B cell (primary cell): Measurements from ENCODE around the gene PEDS1. TPM values are rescaled to one million over a fixed set of nuclear protein-coding genes. Genes with fewer than 3 reads are reported as not detected.
"Not testable (repeated sequence)": the region's sequence is repeated elsewhere in the genome, so short reads cannot be mapped to it uniquely, and the experiment has no call there.

ENCODE experiments used
- ATAC-seq: fragments of 200-7000 bp; cut with Tn5 transposase; one replicate; pipeline ENCODE4 v1.10.0; 2021; ENCODE audit warnings: low read depth, mild to moderate bottlenecking, moderate number of reproducible peaks, moderate library complexity
- CTCF ChIA-PET: fragments of 350-600 bp; sonication (Branson Sonifier 250); formaldehyde crosslinking; loops from one replicate; lab custom pipeline; 2021; ENCODE audit warnings: antibody characterized with exemption, inconsistent platforms; lab: Charles Lee
- POLR2A ChIA-PET: fragments of 350-600 bp; sonication (Branson Sonifier 250); formaldehyde crosslinking; loops from one replicate; lab custom pipeline; 2021; ENCODE audit warnings: antibody characterized with exemption; lab: Charles Lee
- DNase-seq: peaks from one replicate; pipeline ENCODE4 v3.0.0; 2013
- H2AFZ ChIP-seq: 2 replicates; pipeline ENCODE4 v1.6.1; 2012; ENCODE audit warnings: mild to moderate bottlenecking, low read depth, low read length; ENCODE audit not compliant: insufficient read depth, poor library complexity, severe bottlenecking
- H3K27ac ChIP-seq, 2 donors: 1 replicate in 1 of 2; 2 replicates in 1 of 2; pipeline ENCODE4 v1.5.1; 2012 to 2013; ENCODE audit warnings: low read length in 2 of 2, mild to moderate bottlenecking in 2 of 2, moderate library complexity in 1 of 2
- H3K27me3 ChIP-seq, 4 experiments: fragments of 200-600 bp in 1 of 4; sonication (generic) in 1 of 4; replicated peaks in 1 of 4; 1 replicate in 2 of 4; 2 replicates in 2 of 4; pipeline versions ENCODE4 v1.6.1 to v1.7.0; 2013 to 2016; ENCODE audit warnings: low read length in 3 of 4, mild to moderate bottlenecking in 2 of 4, mixed read lengths in 1 of 4, moderate library complexity in 1 of 4; ENCODE audit not compliant: insufficient read depth in 4 of 4, control insufficient read depth in 3 of 4; ENCODE audit errors: control extremely low read depth in 1 of 4
- H3K36me3 ChIP-seq, 2 experiments: replicated peaks in 1 of 2; 1 replicate in 1 of 2; 2 replicates in 1 of 2; pipeline versions ENCODE4 v1.6.1 to v1.7.1; 2013; ENCODE audit warnings: low read length in 1 of 2; ENCODE audit not compliant: insufficient read depth in 2 of 2, control insufficient read depth in 1 of 2; ENCODE audit errors: control extremely low read depth in 1 of 2, extremely low read depth in 1 of 2
- H3K4me1 ChIP-seq, 2 donors: fragments of 200-600 bp in 1 of 2; sonication (generic) in 1 of 2; 1 replicate in 1 of 2; 2 replicates in 1 of 2; pipeline versions ENCODE4 v1.5.1 to v1.6.1; 2013 to 2017; ENCODE audit warnings: low read length in 2 of 2; ENCODE audit not compliant: control insufficient read depth in 2 of 2, insufficient read depth in 2 of 2
- H3K4me2 ChIP-seq: replicated peaks from 2 replicates; pipeline ENCODE3; 2012; ENCODE audit warnings: mild to moderate bottlenecking, low read depth, low read length; ENCODE audit not compliant: poor library complexity, severe bottlenecking
- H3K4me3 ChIP-seq, 5 experiments: fragments of 200-600 bp in 1 of 5; sonication (generic) in 1 of 5; 1 replicate in 3 of 5; 2 replicates in 2 of 5; pipeline versions ENCODE4 v1.5.1 to v1.7.0; 2011 to 2016; ENCODE audit warnings: low read length in 4 of 5, mild to moderate bottlenecking in 4 of 5, low read depth in 2 of 5, control low read depth in 1 of 5, moderate library complexity in 1 of 5; ENCODE audit not compliant: insufficient read depth in 1 of 5; ENCODE audit errors: control extremely low read depth in 1 of 5, extremely low read depth in 1 of 5
- H3K79me2 ChIP-seq: fragments of 200-600 bp; sonication (generic); one replicate; pipeline ENCODE4 v1.6.0; 2016; ENCODE audit warnings: low read length; ENCODE audit not compliant: control insufficient read depth, insufficient read depth
- H3K9ac ChIP-seq: fragments of 200-600 bp; sonication (generic); 2 replicates; pipeline ENCODE4 v1.6.1; 2017; ENCODE audit warnings: mild to moderate bottlenecking, low read length, moderate library complexity
- H3K9me3 ChIP-seq, 3 donors: one replicate each; pipeline versions ENCODE4 v1.6.1 to v1.7.1; 2013; ENCODE audit warnings: low read length in 2 of 3; ENCODE audit not compliant: control insufficient read depth in 2 of 3, insufficient read depth in 1 of 3; ENCODE audit errors: control extremely low read depth in 1 of 3
- H4K20me1 ChIP-seq: 2 replicates; pipeline ENCODE4 v1.6.0; 2012; ENCODE audit warnings: mild to moderate bottlenecking, low read length; ENCODE audit not compliant: insufficient read depth, control insufficient read depth, poor library complexity, severe bottlenecking
- H3K27ac Mint-ChIP-seq: one replicate; pipeline ENCODE4 v1.8.0; 2021; ENCODE audit warnings: mixed read lengths
- H3K27me3 Mint-ChIP-seq: one replicate; pipeline ENCODE4 v1.8.0; 2021; ENCODE audit warnings: mixed read lengths
- H3K4me1 Mint-ChIP-seq: one replicate; pipeline ENCODE4 v1.8.0; 2021; ENCODE audit warnings: mixed read lengths
- H3K4me3 Mint-ChIP-seq: one replicate; pipeline ENCODE4 v1.8.0; 2021; ENCODE audit warnings: mixed read lengths
- H3K9me3 Mint-ChIP-seq: one replicate; pipeline ENCODE4 v1.8.0; 2022; ENCODE audit warnings: mixed read lengths; ENCODE audit not compliant: insufficient read depth
- CTCF ChIP-seq: fragments of 200-600 bp; IDR thresholded peaks from one replicate; pipeline ENCODE4 v1.8.0; 2022; ENCODE audit warnings: antibody characterized with exemption, mild to moderate bottlenecking
- EZH2 ChIP-seq: IDR thresholded peaks from 2 replicates; pipeline ENCODE4 v1.6.1; 2012; ENCODE audit warnings: borderline replicate concordance, low read depth, mild to moderate bottlenecking, moderate library complexity, low read length; ENCODE audit not compliant: insufficient read depth, poor library complexity, severe bottlenecking
- WGBS: methylation state at CpG from one replicate; pipeline ENCODE4 v1.1.5; 2013; ENCODE audit warnings: missing lambda C conversion rate; ENCODE audit not compliant: insufficient coverage; 5-methylcytosine and 5-hydroxymethylcytosine counted together
- intact Hi-C: fragments of 100-400 bp; cut with micrococcal nuclease; formaldehyde crosslinking; loops from one replicate; pipeline ENCODE4 v1.10.0; 2022
- polyA plus RNA-seq: library from polyadenylated mRNA; depleted of rRNA; stranded (reverse); fragments of >200 nt; gene quantifications from 2 replicates; pipeline ENCODE4 v1.2.3, GENCODE V29; 2012
- total RNA-seq, 2 donors: library from RNA; stranded (reverse); fragments of 120-200 nt in 1 of 2; gene quantifications; 1 replicate in 1 of 2; 2 replicates in 1 of 2; pipeline versions ENCODE4 v1.2.3 to v1.2.4, GENCODE V29; 2013 to 2022

PEDS1 gene
- total and polyA plus RNA-seq, 2 donors (not counting 1 experiment from before 2014, with no cell fraction given), result 11.2 to 38.7 TPM

GRCh38 chr20:50137702-50138101, 15.8 kb downstream of the PEDS1 start:
- H3K9me3 Mint-ChIP-seq, DNase-seq, H3K4me1 ChIP-seq, intact Hi-C loops, H3K9me3 ChIP-seq, ATAC-seq, H3K27ac ChIP-seq, H3K27me3 ChIP-seq, H3K27ac Mint-ChIP-seq, POLR2A ChIA-PET, H3K4me3 ChIP-seq, H3K4me3 Mint-ChIP-seq, H3K4me1 Mint-ChIP-seq, H3K4me2 ChIP-seq, H3K9ac ChIP-seq, H3K27me3 Mint-ChIP-seq, H2AFZ ChIP-seq: not testable (repeated sequence)
- Histone ChIP-seq H4K20me1 (peaks cover 70% of the 10 kb centered on the region), H3K79me2 (peaks cover 63% of the 10 kb centered on the region), H3K36me3 (peaks cover 0 to 49% of the 10 kb centered on the region in 2 experiments)
- CTCF ChIA-PET, result interaction anchor here (1.8 kb wide), 1 partner anchor 17 kb away, joined by 5 read pairs; no protein-coding TSS in a partner anchor
- WGBS, result 96% methylated on average over 8 of the region's 13 CpGs

GRCh38 chr20:50136822-50137599, 16.5 kb downstream of the PEDS1 start:
- CTCF ChIA-PET, result interaction anchor here (1.8 kb wide), 1 partner anchor 16 kb away, joined by 5 read pairs; no protein-coding TSS in a partner anchor
- no peak for TF ChIP-seq CTCF
- no peak for TF ChIP-seq EZH2
- no peak overlapping the region for H3K27ac Mint-ChIP-seq
- no peaks in the 10 kb centered on the region for H3K4me1 Mint-ChIP-seq
- no peaks in the 10 kb centered on the region for H3K27me3 Mint-ChIP-seq
- Histone ChIP-seq H3K36me3 (peaks cover 0 to 49% of the 10 kb centered on the region in 2 experiments), H3K79me2 (peaks cover 60% of the 10 kb centered on the region), H3K4me1 (no peaks in the 10 kb centered on the region), H3K4me2 (no peak overlapping the region), H3K9ac (no peak overlapping the region), H3K4me3 (no peak overlapping the region), H3K9me3 (no peaks in the 10 kb centered on the region), H3K27ac (no peak overlapping the region), H2AFZ (no peak overlapping the region), H3K27me3 (no peaks in the 10 kb centered on the region), H4K20me1 (peaks cover 73% of the 10 kb centered on the region)
- intact Hi-C loops, result no loop called here
- no peaks in the 10 kb centered on the region for H3K9me3 Mint-ChIP-seq
- POLR2A ChIA-PET, result no interaction called here
- no peak overlapping the region for H3K4me3 Mint-ChIP-seq
- DNase-seq, result no peak
- no peak for ATAC-seq
- 98% methylated on average over 11 of the region's 15 CpGs for WGBS

- H3K27me3 Mint-ChIP-seq, POLR2A ChIA-PET, H3K4me2 ChIP-seq, H3K9me3 Mint-ChIP-seq, H3K4me3 ChIP-seq, H3K4me3 Mint-ChIP-seq, H3K27ac ChIP-seq, H3K9ac ChIP-seq, intact Hi-C loops, H3K4me1 Mint-ChIP-seq, H3K4me1 ChIP-seq, H3K27me3 ChIP-seq, ATAC-seq, H3K27ac Mint-ChIP-seq, H2AFZ ChIP-seq, DNase-seq, H3K9me3 ChIP-seq: not testable (repeated sequence)
- 100% methylated on average over 2 of the region's 7 CpGs for WGBS
- CTCF ChIA-PET, result interaction anchor here (2.1 kb wide), 1 partner anchor 15 kb away, joined by 8 read pairs; no protein-coding TSS in a partner anchor
- peaks cover 0 to 43% of the 10 kb centered on the region in 2 experiments for H3K36me3 ChIP-seq
- H3K79me2 ChIP-seq, result peaks cover 42% of the 10 kb centered on the region
- peaks cover 64% of the 10 kb centered on the region for H4K20me1 ChIP-seq
These were observed 18.4 kb downstream of the PEDS1 start for GRCh38 chr20:50135157-50135556.
